Sigmoid colon (tissue), 4 donors: ENCODE results near the gene UBTD1.

Source experiments
- CTCF ChIP-seq, 4 experiments: fragments of 450-650 bp in 3 of 4; fragments of 200-600 bp in 1 of 4; IDR thresholded peaks; one replicate each; pipeline ENCODE4 v1.5.1; 2016 to 2019; ENCODE audit warnings: antibody characterized with exemption in 4 of 4, mild to moderate bottlenecking in 3 of 4, moderate library complexity in 2 of 4
- EP300 ChIP-seq, 4 donors: sonication (generic); formaldehyde crosslinking; IDR thresholded peaks; one replicate each; pipeline ENCODE4 v1.6.1; 2017; ENCODE audit warnings: antibody characterized with exemption in 4 of 4

GRCh38 chr10:97494863-97495506 lies 3.7 kb upstream of the UBTD1 start:
- TF ChIP-seq CTCF (IDR thresholded peaks at IDR 0.05) (no peak), EP300 (IDR thresholded peaks at IDR 0.05) (no peak)
